NCI-H2171 treated with DMSO at 0.1 percent for 48 hours (cell line): Measurements from ENCODE around the gene PSPC1.
"Not testable (repeated sequence)": the region's sequence is repeated elsewhere in the genome, so short reads cannot be mapped to it uniquely, and the experiment has no call there.

Source experiments
- DNase-seq: peaks from one replicate; lab custom pipeline; 2025; lab: John Stamatoyannopoulos, UW

The PSPC1 gene

DNA sequence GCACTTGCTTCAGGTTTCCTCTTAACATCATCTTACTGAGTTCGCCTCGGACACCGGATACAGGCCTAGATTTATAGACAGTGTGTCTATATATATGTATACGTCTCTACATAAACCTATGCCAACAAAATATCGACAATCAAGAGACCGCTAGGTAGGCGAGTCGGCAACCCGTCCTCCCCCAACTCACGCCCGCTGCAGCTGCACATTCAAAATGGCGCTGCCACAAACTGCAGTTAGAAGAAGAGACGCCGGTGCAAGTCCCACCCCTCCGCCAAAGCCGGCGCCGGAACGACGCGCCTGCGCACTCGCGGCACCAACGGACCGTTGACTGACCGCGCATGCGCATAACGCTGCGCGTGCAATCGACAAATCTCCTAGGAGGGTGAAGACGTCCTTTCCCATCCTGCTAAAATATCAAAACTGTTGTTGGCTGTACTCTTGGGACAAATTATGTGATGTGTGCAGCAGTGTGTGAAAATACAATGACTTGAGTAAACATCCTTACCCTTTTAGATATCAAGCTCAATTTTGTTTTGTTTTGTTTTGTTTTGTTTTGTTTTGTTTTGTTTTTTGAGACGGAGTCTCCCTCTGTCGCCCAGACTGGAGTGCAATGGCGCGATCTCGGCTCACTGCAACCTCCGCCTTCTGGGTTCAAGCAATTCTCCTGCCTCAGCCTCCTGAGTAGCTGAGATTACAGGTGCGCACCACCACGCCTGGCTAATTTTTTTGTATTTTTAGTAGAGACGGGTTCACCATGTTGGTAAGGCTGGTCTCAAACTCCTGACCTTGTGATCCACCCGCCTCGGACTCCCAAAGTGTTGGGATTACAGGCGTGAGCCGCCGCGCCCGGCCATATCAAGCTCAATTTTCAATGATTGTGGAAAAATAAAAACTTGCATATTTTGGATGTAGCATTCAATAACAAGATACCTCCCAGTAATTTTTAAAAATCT lies at the start of gene PSPC1:
Gene PSPC1, minus strand, starts transcription at position 219 of the 956 bp plus-strand sequence. Its CDS starts 188 bp downstream, at position 31.
- peak; percentile 84 for DNase-seq

DNA sequence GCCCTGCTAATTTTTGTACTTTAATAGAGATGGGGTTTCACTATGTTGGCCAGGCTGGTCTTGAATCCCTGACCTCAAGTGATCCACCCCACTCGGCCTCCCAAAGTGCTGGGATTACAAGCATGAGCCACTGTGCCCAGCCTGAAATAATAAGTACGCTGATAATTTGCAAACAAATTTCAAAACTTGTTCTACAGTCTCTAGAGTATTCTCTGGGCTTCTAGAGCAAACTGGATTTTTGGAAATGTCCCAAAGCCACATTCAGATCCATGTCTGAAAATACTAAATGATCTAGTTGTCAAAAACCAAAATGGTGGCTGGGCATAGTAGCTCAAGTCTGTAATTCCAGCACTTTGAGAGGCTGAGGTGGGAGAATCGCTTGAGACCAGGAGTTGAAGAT lies 39.9 kb upstream of the PSPC1 start:
- no peak for DNase-seq

GRCh38 chr13:19818223-19818842 lies 35.6 kb upstream of the PSPC1 start:
- no peak for DNase-seq

GRCh38 chr13:19817510-19818158 lies 34.9 kb upstream of the PSPC1 start:
- no peak for DNase-seq

GRCh38 chr13:19817106-19817505 lies 34.4 kb upstream of the PSPC1 start:
- no peak for DNase-seq

- DNase-seq = not testable (repeated sequence)
Observed at GRCh38 chr13:19815842-19816241, 33.1 kb upstream of the PSPC1 start.

DNA sequence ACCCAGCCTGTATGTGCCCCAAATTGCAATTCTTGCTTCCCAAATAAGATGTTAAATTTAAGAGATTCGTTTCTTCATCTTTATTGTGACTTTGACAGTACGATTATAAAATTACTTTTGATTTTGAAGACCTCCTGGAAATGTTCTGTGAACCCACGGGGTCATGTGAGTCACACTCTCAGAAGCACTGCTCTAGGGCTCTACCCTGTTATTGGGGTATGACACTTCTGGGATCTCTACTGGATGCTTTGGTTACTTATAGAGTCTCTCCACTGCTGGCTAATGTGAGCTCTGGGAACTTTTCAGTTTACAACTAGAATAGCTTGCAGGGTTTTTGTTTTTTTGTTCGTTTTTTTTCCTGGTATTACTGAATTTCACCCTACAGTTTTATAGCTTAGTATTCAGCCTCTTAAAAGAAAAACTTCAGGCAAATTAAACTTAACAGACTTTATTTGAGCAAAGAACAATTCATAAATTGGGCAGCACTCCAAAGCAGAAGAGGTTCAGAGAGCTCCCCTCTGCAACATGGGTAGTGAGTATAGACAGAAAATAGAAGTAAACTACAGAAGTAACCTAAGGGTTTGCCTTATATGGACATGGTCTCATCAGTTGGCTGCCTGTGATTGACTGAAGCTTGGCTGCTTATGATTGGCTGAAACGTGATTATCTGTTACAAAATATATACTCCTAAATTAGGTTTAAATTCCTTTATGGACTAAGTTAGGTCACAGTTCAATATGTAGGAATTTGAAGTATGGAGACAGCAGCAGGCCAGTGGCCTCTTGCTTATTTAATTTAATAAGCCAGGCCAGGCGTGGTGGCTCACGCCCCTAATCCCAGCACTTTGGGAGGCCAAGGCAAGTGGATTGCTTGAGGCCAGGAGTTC lies 28.5 kb upstream of the PSPC1 start:
- no peak for DNase-seq

DNA sequence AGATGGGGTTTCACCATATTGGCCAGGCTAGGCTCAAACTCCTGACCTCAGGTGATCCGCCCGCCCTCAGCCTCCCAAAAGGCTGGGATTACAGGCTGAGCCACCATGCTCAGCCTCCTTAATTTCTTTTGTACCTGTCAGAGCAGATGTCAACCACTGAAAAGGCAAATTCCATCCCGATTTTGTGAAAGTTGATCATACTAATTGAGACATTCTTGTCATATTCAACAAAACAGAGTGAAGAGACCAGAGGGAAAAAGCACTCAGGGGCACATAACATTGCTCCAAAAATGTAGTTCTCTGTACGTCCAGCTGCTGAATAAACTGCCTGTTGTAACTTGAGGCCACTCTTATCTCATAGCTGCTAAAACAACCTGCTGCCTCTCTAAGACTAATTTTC lies 27.4 kb upstream of the PSPC1 start:
- DNase-seq = no peak

DNA sequence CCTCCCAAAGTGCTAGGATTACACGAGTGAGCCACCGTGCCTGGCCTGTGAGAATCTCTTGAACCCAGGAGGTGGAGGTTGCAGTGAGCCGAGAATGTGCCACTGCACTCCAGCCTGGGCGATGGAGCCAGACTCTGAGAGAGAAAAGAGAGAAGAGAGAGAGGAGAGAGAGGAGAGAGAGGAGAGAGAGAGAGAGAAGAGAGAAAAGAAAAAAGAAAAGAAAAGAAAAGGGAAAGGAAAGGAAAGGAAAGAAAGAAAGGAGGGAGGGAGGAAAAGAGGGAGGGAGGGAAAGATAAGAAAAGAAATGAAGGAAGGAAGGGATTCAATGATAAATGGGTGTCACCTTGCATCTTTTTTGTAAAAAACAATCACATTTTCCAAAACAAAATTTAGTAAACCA lies 23.0 kb upstream of the PSPC1 start:
- no peak for DNase-seq

- DNase-seq = no peak
Observed at GRCh38 chr13:19795956-19796355, 13.2 kb upstream of the PSPC1 start.

GRCh38 chr13:19794631-19795030 lies 11.9 kb upstream of the PSPC1 start:
- no peak for DNase-seq

DNA sequence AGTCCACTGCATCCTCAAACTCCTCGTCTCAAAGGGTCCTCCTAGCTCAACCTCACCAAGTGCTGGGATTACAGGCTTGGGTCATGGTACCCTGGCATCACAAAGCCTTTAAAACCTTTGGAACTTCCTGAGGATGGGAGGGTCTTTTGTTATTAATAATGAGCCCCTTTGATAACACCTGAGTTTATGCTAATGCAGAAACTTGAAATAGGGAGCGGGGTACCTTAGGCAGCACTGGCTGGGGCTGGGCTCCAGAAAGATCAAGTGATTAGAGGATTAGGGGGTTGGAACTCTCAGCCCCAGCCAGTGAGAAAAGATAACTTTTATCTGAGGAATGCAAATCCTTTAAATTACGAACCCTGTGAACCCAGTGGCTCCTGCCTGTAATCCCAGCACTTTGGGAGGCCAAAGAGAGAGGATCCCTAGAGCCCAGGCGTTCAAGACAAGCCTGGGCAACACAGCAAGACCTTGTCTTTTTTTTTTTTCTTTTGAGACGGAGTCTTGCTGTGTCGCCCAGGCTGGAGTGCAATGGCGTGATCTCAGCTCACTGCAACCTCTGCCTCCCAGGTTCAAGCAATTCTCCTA lies 9.3 kb upstream of the PSPC1 start:
- DNase-seq = no peak

- DNase-seq = no peak
Observed at GRCh38 chr13:19782049-19782726, 557 bp downstream of the PSPC1 start.

DNA sequence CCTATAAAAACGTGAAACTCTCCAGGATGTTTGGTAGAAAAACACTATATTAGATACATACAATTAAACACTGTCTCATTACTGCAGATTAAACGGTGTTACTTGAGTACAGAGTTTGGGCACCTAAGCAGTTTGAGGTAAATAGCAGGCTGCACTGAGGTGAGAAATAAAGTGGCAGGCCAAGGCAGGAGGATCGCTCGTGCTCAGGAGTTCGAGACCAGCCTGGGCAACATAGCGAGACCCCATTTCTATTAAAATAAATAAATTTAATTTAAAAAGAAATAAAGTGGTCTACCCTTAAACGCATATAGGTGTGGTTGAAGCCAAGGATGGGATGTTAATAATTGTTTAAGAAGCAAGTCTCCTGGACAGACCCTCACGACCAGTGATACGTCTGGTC lies 1.2 kb downstream of the PSPC1 start:
- DNase-seq = no peak

DNA sequence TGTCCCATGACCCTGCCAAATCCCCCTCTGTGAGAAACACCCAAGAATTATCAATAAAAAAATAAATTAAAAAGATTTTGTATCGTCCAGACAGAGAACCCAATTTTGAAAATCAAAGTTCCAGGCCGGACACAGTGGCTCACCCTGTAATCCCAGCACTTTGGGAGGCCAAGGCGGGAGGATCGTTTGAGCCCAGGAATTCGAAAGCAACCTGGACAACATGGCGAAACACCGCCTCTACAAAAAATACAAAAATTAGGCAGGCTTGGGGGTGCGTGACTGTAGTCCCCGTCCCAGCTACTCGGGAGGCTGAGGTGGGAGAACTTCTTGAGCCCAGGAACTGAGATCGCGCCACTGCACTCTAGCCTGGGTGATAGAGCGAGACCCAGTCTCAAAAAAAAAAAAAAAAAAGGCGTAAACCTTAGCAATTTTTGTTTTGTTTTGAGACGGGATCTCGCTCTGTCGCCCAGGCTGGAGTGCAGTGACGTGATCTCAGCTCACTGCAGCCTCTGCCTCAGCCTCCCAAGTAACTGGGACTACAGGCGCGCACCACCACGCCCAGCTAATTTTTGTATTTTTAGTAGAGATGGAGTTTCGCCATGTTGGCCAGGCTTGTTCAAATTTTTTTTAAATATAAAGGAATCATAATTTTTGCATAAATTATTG lies 1.9 kb downstream of the PSPC1 start:
- DNase-seq = not testable (repeated sequence)

DNA sequence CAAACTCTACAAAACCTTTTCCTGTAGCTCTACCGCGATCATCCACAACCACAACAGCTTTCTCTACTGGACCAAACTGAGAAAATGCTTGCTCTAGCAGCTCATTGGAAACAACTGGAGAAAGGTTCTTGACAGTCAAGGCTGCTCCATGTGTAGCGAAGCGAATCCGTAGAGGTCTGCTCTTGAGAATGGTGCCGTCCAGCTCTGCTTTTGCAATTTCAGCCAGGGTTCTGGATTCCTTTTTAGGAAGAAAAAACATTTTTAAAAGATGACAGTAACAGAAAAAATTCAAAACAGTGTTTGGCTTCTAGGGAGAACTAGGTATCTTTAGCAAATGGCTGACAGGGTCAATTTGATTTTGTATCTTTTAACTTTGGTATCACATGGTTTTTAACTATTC lies 10.4 kb downstream of the PSPC1 start:
- no peak for DNase-seq

GRCh38 chr13:19769854-19770253 lies 12.9 kb downstream of the PSPC1 start:
- no peak for DNase-seq

- DNase-seq = no peak
Observed at GRCh38 chr13:19767966-19768365, 14.8 kb downstream of the PSPC1 start.

DNA sequence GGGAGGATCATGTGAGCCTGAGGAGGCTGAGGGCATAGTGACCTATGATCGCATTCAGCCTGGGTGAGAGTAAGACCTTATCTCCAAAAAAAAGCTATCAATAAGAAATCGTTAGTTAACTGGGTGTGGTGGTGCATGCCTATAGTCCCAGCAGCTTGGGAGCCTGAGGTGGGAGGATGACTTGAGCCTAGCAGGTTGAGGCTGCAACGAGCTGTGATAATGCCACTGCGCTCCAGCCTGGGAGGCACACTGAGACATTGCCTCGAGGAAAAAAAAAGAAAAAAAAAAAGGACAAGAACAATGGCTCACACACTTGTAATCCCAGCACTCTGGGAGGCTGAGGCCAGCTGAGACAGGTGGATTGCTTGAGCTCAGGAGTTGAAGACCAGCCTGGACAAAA lies 16.2 kb downstream of the PSPC1 start:
- DNase-seq = no peak

GRCh38 chr13:19764237-19764636 lies 18.5 kb downstream of the PSPC1 start:
- no peak for DNase-seq
